Measurements from ENCODE around the gene RBM47.

- TF ChIP-seq MAZ (IDR thresholded peaks at IDR 0.05; ENCODE audit: borderline replicate concordance, low read depth, low read length) (no peak), POLR2A (IDR thresholded peaks at IDR 0.05; ENCODE audit: low read depth, low read length) (no peak), USF2 (IDR thresholded peaks at IDR 0.05; ENCODE audit: low read depth, low read length) (no peak)
- TF ChIP-seq, protein P1, sequence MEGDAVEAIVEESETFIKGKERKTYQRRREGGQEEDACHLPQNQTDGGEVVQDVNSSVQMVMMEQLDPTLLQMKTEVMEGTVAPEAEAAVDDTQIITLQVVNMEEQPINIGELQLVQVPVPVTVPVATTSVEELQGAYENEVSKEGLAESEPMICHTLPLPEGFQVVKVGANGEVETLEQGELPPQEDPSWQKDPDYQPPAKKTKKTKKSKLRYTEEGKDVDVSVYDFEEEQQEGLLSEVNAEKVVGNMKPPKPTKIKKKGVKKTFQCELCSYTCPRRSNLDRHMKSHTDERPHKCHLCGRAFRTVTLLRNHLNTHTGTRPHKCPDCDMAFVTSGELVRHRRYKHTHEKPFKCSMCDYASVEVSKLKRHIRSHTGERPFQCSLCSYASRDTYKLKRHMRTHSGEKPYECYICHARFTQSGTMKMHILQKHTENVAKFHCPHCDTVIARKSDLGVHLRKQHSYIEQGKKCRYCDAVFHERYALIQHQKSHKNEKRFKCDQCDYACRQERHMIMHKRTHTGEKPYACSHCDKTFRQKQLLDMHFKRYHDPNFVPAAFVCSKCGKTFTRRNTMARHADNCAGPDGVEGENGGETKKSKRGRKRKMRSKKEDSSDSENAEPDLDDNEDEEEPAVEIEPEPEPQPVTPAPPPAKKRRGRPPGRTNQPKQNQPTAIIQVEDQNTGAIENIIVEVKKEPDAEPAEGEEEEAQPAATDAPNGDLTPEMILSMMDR (conservative IDR thresholded peaks at IDR 0.05; ENCODE audit: low read depth, low read length) = no peak
Observed at GRCh38 chr4:40548256-40548655, 81.4 kb downstream of the RBM47 start.
